Mammary epithelial cell (primary cell): Measurements from ENCODE around the gene GPR35.

Source experiments
- EZH2 ChIP-seq: IDR thresholded peaks from 2 replicates; pipeline ENCODE4 v1.6.1; 2012; ENCODE audit warnings: low read length, inconsistent platforms, borderline replicate concordance
- TF ChIP-seq, protein P1 (sequence below), 2 donors: IDR thresholded peaks in 1 of 2; conservative IDR thresholded peaks in 1 of 2; 2 replicates each; pipeline ENCODE4 v1.5.1; 2011 to 2012; ENCODE audit warnings: inconsistent platforms in 2 of 2, low read length in 2 of 2, mild to moderate bottlenecking in 2 of 2, control low read depth in 1 of 2, low read depth in 1 of 2; ENCODE audit not compliant: insufficient read depth in 1 of 2; ENCODE audit errors: extremely low read depth in 1 of 2

GRCh38 chr2:240624950-240625621, at the start of gene GPR35:
- TF ChIP-seq, protein P1, sequence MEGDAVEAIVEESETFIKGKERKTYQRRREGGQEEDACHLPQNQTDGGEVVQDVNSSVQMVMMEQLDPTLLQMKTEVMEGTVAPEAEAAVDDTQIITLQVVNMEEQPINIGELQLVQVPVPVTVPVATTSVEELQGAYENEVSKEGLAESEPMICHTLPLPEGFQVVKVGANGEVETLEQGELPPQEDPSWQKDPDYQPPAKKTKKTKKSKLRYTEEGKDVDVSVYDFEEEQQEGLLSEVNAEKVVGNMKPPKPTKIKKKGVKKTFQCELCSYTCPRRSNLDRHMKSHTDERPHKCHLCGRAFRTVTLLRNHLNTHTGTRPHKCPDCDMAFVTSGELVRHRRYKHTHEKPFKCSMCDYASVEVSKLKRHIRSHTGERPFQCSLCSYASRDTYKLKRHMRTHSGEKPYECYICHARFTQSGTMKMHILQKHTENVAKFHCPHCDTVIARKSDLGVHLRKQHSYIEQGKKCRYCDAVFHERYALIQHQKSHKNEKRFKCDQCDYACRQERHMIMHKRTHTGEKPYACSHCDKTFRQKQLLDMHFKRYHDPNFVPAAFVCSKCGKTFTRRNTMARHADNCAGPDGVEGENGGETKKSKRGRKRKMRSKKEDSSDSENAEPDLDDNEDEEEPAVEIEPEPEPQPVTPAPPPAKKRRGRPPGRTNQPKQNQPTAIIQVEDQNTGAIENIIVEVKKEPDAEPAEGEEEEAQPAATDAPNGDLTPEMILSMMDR (conservative IDR thresholded peaks at IDR 0.05 in 1 of 2, IDR thresholded peaks at IDR 0.05 in 1 of 2; ENCODE audit: extremely low read depth in 1 of 2, insufficient read depth in 1 of 2, low read depth in 1 of 2, low read length in 2 of 2), result peak in 1 of 2 donors; percentile 3
- no peak for TF ChIP-seq EZH2
